NCI-H82 treated with DMSO at 0.1 percent for 48 hours (cell line): ENCODE measurements around the gene CREB1.
A peak's percentile ranks its signal among the peaks of the same experiment; 100 is the strongest.
"Not testable (repeated sequence)": the region's sequence is repeated elsewhere in the genome, so short reads cannot be mapped to it uniquely, and the experiment has no call there.

Experiments used
- DNase-seq: peaks from one replicate; lab custom pipeline; 2025; ENCODE audit not compliant: unreplicated experiment; lab: John Stamatoyannopoulos, UW

CREB1 gene

GRCh38 chr2:207614824-207615223 lies 85.1 kb downstream of the CREB1 start:
- DNase-seq = no peak

DNA sequence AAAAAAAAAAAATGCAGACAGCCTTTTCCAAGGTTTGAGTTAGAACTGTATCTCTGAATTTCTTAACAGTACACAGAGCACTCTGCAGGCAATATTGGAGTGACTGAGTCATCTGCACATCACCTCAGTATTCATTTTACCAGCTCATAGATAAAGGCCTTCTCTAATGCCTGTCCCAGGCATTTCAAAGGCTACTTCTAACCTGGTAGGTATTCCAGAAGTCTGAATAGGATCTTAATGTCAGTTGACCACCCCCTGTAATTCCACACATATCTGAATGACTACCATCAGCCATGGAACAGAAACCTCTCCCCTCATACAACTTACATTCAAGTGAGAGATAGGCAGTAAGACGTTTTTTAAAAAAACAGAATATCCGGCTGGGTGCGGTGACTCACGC lies 86.4 kb downstream of the CREB1 start:
- no peak for DNase-seq

DNA sequence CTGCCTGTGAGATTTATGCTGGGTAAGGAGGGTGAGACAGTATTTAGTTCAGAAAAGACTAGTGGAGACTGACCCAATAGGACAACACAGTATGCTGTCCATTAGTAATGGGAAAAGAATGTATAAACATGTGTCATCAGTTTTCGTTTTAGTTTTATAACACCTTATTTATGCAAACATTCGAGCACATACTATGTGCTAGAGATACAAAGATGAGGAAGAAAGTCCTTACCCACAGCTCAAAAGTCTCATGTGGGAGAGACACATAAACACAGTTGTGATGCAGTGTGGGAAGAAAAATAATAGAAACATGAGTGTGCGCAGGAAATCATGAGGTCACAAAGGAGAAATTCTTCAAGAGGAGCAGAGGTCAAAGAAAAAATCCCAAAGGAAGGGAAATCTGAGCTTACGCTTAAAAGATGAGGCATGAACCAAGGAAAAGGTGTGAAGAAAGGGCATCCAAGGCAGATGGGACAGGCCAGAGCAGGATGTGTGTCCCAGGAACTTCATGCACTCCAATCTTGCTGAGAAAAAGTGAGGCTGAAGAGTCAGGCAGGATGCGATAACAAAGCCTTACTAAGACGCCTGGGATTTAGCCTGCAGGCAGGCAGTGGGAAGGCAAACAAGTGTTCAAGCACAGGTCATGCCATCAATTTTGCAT lies 87.4 kb downstream of the CREB1 start:
- DNase-seq = no peak

- DNase-seq = no peak
Measured at GRCh38 chr2:207619764-207620203, 90.0 kb downstream of the CREB1 start.

- no peak for DNase-seq
Measured at GRCh38 chr2:207621501-207622039, 91.8 kb downstream of the CREB1 start.

DNA sequence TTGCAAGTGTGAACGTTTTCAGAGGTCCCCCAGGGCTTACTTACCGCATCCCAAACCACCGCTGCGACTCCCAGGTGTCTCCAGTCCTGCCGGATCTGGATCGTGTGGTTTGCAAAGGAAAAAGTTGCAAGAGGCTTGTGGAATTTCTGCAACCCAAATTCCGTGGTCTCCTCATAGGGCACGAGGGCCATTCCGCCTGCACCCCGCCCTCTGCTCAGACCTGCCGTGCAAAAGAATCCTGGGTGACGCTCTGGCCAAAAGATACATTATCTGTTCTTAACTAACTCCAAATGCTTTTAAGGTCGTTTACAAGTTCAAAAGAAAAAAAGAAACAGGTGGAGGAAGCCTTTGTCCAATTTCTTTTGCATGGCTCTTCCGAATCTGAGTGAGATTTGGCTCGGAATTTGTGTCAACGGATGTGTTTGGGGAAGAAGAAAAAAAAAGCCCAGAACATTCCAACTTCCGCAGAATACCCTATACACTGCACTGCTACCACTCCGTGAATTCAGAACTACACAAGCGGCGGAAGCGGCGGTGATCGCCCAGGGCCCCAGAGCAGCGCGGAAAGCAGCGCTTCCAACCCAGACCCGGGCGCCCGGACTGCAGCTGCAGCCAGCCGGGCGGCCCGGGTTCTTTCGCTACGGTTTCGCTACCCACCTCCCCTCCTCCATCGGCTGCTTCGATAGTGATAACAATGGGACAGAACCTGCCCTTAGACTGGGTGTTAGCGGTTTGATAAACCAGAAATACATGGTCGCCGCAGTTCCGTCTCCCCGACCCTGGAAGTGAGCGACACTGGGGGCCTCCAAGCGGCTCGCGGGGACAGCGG lies 94.6 kb downstream of the CREB1 start:
- no peak for DNase-seq

GRCh38 chr2:207625014-207625907 lies 95.5 kb downstream of the CREB1 start, which contains the start of gene METTL21A:
Gene METTL21A (minus strand): TSS chr2:207625394. CDS start chr2:207624375, 1,019 bp downstream.
- DNase-seq = peak; percentile 80

DNA sequence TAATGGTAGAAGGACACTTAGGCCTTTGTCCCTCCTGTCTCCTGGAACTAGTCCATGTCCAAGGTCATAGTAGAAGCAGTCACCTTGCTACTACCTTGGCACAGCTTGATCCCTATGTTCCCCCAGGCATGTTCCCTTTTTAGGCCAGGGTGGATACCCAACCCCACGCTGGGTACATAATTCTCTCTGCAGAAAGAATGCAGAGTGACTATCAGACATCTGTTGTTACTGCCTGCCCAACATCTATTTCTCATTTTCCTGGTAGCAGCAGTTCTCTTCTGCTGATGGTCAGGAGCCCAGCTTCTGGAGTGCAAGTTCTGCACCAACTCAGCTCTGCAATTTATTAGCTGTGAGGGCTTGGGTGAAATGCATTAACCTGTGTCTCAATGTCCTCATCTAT lies 99.8 kb downstream of the CREB1 start:
- DNase-seq = no peak

DNA sequence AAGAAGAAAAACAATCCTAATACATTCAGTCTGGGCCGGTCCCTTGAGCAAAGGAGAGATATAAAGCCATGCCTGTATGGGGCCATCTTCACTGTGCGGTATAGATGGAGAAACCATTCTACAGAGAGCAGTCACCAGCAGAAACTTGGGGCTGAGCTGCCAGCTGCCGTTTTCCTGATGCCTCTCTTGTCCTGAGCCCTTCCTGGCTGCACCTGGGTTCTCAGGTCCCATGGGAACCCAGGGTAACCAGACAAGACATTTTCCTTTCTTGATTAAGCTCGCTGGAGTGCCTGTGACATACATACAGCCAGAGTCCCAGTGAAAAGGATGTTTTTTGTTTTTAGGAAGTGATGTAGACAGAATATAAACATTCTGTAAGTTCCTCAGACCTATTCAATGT lies 100.7 kb downstream of the CREB1 start:
- peak; percentile 92 for DNase-seq

DNA sequence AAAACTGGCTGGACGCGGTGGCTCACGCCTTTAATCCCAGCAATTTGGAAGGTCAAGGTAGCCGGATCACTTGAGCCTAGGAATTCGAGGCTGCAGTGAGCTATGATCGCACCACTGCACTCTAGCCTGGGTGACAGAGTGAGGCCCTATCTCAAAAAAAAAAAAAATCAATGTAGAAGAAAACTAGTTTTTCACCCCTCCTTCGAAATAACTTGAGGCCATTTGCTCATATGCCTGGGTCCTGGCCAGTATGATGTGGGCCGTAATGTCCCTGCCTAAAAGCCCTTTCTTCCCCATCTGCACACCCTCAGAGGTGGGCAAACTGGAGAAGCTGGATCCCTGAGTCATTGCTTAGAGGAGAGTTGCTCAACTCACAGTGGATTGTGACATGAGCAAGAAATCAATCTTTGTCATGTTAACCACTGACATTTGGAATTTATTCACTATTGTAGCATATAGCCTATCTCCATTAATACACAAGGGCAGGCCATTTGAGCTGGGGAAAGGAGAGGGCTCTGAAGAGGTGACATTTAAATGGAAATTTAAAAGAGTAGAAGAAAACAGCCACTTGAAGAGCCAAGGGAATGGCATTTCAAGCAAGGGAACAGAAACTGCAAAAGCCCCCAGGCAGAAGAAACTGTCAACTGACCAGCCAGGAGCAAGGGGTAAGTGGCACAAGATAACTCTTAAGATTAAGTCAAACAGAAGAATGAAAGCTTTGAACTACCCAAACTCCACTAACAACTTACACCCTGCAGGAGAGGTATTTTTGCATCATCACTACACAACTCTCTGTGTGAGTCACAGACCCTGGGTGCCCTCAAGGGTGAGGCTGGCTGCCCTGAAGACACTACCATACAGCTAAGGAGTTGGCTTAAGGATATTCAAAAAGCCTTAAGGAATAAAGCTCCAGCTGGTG lies 103.1 kb downstream of the CREB1 start:
- no peak for DNase-seq

DNA sequence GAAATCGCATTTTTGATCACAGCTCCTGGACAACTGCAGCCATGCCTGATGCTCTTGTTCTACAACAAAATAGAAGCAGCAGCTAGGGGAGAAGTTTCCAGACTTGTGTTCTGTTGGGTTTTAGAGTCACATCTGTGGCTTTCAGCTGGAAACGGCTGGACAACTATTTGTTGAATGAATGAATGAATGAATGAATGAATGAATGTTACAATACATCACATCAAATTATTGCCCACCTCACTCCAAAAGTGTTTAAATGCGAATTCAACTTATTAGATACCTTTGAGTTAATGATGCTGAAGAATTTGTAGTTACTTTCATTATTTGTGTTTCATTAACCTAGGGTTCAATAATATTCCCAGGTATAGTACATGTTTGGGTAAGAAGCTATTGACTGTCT lies 103.9 kb downstream of the CREB1 start:
- no peak for DNase-seq

DNA sequence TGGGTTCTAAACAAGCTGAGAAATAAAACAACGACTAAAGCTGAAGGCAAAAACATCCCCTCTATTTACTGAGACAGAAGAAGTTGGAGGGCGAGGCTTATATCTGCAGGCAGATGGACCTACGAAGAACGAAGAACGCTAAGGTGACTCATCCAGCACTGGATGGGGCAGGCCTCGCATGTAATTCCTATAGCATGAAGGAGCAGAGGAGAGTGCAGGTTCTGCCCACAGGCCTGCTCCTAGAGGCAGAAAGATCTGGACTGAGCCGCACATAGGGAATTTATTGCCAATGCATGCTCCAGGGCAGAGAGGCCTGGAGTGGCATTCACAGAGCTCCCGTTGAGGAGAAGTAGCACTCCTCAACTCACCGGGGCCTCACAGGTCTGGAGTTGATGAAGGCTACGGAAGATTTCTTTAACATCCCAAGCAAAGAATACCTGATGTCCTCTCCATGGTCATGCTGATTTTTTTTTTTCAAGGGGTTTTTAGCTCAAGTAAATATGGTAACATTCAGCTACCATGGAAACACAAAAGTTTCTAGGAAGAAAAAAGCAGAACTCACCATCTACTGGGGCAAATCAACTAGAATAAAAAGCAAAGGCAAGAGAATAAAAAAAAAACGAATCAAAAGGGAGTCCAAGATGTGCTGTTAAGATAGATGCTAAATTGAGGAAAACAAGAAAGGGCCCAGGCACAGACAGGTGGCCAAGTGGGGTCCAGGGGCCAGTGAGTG lies 105.9 kb downstream of the CREB1 start:
- no peak for DNase-seq

DNA sequence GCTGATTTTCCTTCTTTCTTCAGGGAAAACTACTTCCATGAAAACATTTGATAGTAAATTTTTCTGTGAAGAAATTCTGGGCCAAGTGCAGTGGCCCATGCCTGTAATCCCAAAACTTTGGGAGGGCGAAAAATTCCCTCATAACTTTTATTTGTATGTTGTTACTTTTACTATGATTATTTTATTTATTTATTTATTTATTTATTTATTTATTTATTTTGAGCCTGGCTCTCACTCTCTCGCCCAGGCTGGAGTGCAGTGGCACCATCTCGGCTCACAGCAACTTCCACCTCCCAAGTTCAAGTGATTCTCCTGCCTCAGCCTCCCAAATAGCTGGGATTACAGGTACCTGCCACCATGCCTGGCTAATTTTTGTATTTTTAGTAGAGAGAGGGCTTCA lies 109.5 kb downstream of the CREB1 start:
- DNase-seq = not testable (repeated sequence)

DNA sequence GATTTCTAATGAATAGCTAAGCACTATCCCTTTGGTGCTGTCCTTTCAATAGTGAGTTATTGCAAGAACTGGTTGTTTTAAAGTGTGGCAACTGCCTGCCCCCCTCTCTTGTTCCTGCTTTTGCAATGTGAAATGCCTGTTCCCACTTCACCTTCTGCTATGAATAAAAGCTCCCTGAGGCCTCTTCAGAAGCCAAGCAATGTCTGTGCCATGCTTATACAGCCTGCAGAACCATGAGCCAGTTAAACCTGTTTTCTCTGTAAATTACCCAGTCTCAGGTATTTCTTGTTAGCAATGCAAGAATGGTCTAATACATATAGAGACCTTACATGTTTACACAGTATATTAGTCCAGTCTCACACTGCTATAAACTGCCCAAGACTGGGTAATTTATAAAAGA lies 110.4 kb downstream of the CREB1 start:
- no peak for DNase-seq

- DNase-seq = no peak
Measured at GRCh38 chr2:207640661-207641060, 110.9 kb downstream of the CREB1 start.

DNA sequence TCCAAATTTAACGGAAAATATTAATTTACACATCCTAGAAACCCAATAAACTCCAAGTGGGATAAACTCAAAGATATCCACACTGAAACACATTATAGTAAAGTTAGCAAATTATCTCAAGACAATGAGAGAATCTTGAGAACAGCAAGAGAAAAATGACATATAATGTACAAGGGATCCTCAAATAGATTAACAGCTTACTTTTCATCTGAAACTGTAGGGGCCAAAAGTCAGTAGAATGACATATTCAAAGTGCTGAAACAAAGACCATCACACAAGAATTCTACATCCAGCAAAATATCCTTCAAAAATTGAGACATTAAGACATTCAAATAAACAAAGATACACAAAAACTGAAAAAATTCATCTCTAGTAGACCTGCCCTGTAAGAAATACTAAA lies 114.1 kb downstream of the CREB1 start:
- DNase-seq = no peak

- DNase-seq = not testable (repeated sequence)
Measured at GRCh38 chr2:207646582-207646981, 116.8 kb downstream of the CREB1 start.
